Stimulated activated CD4-positive, alpha-beta T cell treated with anti-CD3 and anti-CD28 coated beads, Interleukin-15, amount 100 ng/mL, for 48 hours (primary cell): ENCODE measurements around the gene CDKL5.
"Not testable (repeated sequence)": the region's sequence is repeated elsewhere in the genome, so short reads cannot be mapped to it uniquely, and the experiment has no call there.

ENCODE experiments used
- DNase-seq, 2 donors: peaks; one replicate each; pipeline ENCODE4 v3.0.0-alpha.2; 2020; ENCODE audit warnings: low read depth in 2 of 2

CDKL5 gene

GRCh38 chrX:18575744-18576143 lies 150.3 kb downstream of the CDKL5 start:
- DNase-seq = no peak

GRCh38 chrX:18577400-18577799 lies 152.0 kb downstream of the CDKL5 start:
- DNase-seq = no peak

GRCh38 chrX:18578546-18578945 lies 153.1 kb downstream of the CDKL5 start:
- DNase-seq = no peak

GRCh38 chrX:18579495-18579894 lies 154.1 kb downstream of the CDKL5 start:
- no peak for DNase-seq

- DNase-seq = no peak
Observed at GRCh38 chrX:18582910-18583493, 157.6 kb downstream of the CDKL5 start.

- not testable (repeated sequence) for DNase-seq
Observed at GRCh38 chrX:18589292-18589691, 163.9 kb downstream of the CDKL5 start.

GRCh38 chrX:18591834-18592233 lies 166.4 kb downstream of the CDKL5 start:
- DNase-seq = no peak

GRCh38 chrX:18594079-18594478 lies 168.7 kb downstream of the CDKL5 start:
- DNase-seq = no peak

GRCh38 chrX:18596096-18596495 lies 170.7 kb downstream of the CDKL5 start:
- DNase-seq = no peak

- DNase-seq = no peak
Observed at GRCh38 chrX:18598413-18598812, 173.0 kb downstream of the CDKL5 start.

GRCh38 chrX:18607966-18608365 lies 182.6 kb downstream of the CDKL5 start:
- no peak for DNase-seq

- DNase-seq = no peak
Observed at GRCh38 chrX:18613930-18614639, 188.7 kb downstream of the CDKL5 start.

- DNase-seq = no peak
Observed at GRCh38 chrX:18616688-18617406, 191.4 kb downstream of the CDKL5 start.

GRCh38 chrX:18617407-18617750 lies 192.0 kb downstream of the CDKL5 start:
- no peak for DNase-seq

GRCh38 chrX:18619288-18619687 lies 193.9 kb downstream of the CDKL5 start:
- no peak for DNase-seq

- no peak for DNase-seq
Observed at GRCh38 chrX:18620349-18620748, 194.9 kb downstream of the CDKL5 start.

- DNase-seq = no peak
Observed at GRCh38 chrX:18624599-18624998, 199.2 kb downstream of the CDKL5 start.

- DNase-seq = no peak
Observed at GRCh38 chrX:18630934-18631333, 205.5 kb downstream of the CDKL5 start.

- DNase-seq = no peak
Observed at GRCh38 chrX:18638398-18638797, 213.0 kb downstream of the CDKL5 start.

GRCh38 chrX:18639280-18639679 lies 213.9 kb downstream of the CDKL5 start:
- DNase-seq = no peak

- DNase-seq = no peak
Observed at GRCh38 chrX:18640686-18641085, 215.3 kb downstream of the CDKL5 start.

GRCh38 chrX:18643243-18643642 lies 217.8 kb downstream of the CDKL5 start:
- no peak for DNase-seq

GRCh38 chrX:18643853-18644252 lies 218.4 kb downstream of the CDKL5 start:
- DNase-seq = no peak
